G401 (cell line): ENCODE data around the gene COL23A1. TPM values are rescaled to one million over a fixed set of nuclear protein-coding genes. Genes with fewer than 3 reads are reported as not detected.

Experiments used
- DNase-seq: peaks from one replicate; pipeline ENCODE4 v3.0.0-alpha.2; 2015; ENCODE audit warnings: low spot score
- in situ Hi-C: cut with HindIII; loops from 2 replicates; pipeline ENCODE4 v1.10.0; 2016; ENCODE audit warnings: low sequenced_read_pairs, mixed read lengths
- total RNA-seq: library from RNA; depleted of rRNA; stranded (reverse); fragments of >200 nt; shearing (Covaris generic); gene quantifications from 2 replicates; pipeline ENCODE4 v1.2.3, GENCODE V29; 2014

COL23A1 gene
- total RNA-seq, 1 experiment from 2014 or later, result not detected

- in situ Hi-C loops, result no loop called here
- DNase-seq, result no peak
Measured at GRCh38 chr5:178394074-178394473, 196.1 kb downstream of the COL23A1 start.

- in situ Hi-C loops, result no loop called here
- peak; percentile 12 for DNase-seq
Measured at GRCh38 chr5:178392931-178393394, 197.2 kb downstream of the COL23A1 start.

- no peak for DNase-seq
- in situ Hi-C loops, result no loop called here
Measured at GRCh38 chr5:178392386-178392785, 197.8 kb downstream of the COL23A1 start.

- in situ Hi-C loops, result no loop called here
- no peak for DNase-seq
Measured at GRCh38 chr5:178391480-178391879, 198.7 kb downstream of the COL23A1 start.

GRCh38 chr5:178389796-178390195 lies 200.4 kb downstream of the COL23A1 start:
- DNase-seq, result peak; percentile 83
- in situ Hi-C loops, result no loop called here

GRCh38 chr5:178389026-178389729 lies 201.0 kb downstream of the COL23A1 start:
- in situ Hi-C loops, result no loop called here

GRCh38 chr5:178388386-178389025 lies 201.7 kb downstream of the COL23A1 start:
- in situ Hi-C loops, result no loop called here
- DNase-seq, result no peak

More at GRCh38 chr5:178389026-178389729, 201.0 kb downstream of the COL23A1 start:
- DNase-seq, result no peak

GRCh38 chr5:178387856-178388190 lies 202.4 kb downstream of the COL23A1 start:
- DNase-seq, result no peak
- in situ Hi-C loops, result no loop called here

GRCh38 chr5:178387061-178387855 lies 202.9 kb downstream of the COL23A1 start:
- no peak for DNase-seq
- in situ Hi-C loops, result no loop called here

GRCh38 chr5:178386336-178386931 lies 203.8 kb downstream of the COL23A1 start:
- no peak for DNase-seq
- in situ Hi-C loops, result no loop called here

- no peak for DNase-seq
- in situ Hi-C loops, result no loop called here
Measured at GRCh38 chr5:178385496-178385890, 204.7 kb downstream of the COL23A1 start.

GRCh38 chr5:178384816-178385495 lies 205.2 kb downstream of the COL23A1 start:
- in situ Hi-C loops, result no loop called here
- DNase-seq, result no peak

- peak; percentile 70 for DNase-seq
- in situ Hi-C loops, result no loop called here
Measured at GRCh38 chr5:178383919-178384815, 206.0 kb downstream of the COL23A1 start.

- no peak for DNase-seq
- in situ Hi-C loops, result no loop called here
Measured at GRCh38 chr5:178383301-178383918, 206.8 kb downstream of the COL23A1 start.

- in situ Hi-C loops, result no loop called here
- DNase-seq, result no peak
Measured at GRCh38 chr5:178382754-178383164, 207.4 kb downstream of the COL23A1 start.

- in situ Hi-C loops, result no loop called here
- no peak for DNase-seq
Measured at GRCh38 chr5:178381921-178382695, 208.1 kb downstream of the COL23A1 start.

GRCh38 chr5:178381206-178381605 lies 209.0 kb downstream of the COL23A1 start:
- no peak for DNase-seq
- in situ Hi-C loops, result no loop called here
